GM23248 (cell line): ENCODE measurements around the gene ACP3. TPM values are rescaled to one million over a fixed set of nuclear protein-coding genes. Genes with fewer than 3 reads are reported as not detected.

Experiments
- DNase-seq: peaks from one replicate; pipeline ENCODE4 v3.0.0-alpha.2; 2015
- H2AFZ ChIP-seq: fragments of 200-600 bp; sonication (generic); 2 replicates; pipeline ENCODE4 v1.6.1; 2016; ENCODE audit warnings: antibody characterized with exemption
- H3F3A ChIP-seq: fragments of 200-600 bp; sonication (generic); 2 replicates; pipeline ENCODE4 v1.6.1; 2016; ENCODE audit warnings: mild to moderate bottlenecking, antibody characterized with exemption, mixed run types; ENCODE audit not compliant: insufficient read depth
- H3K27ac ChIP-seq: fragments of 200-600 bp; sonication (generic); 2 replicates; pipeline ENCODE4 v1.5.1; 2016; ENCODE audit warnings: mild to moderate bottlenecking
- H3K27me3 ChIP-seq: fragments of 200-600 bp; sonication (generic); replicated peaks from 2 replicates; pipeline ENCODE4 v1.6.1; 2016; ENCODE audit warnings: mild to moderate bottlenecking; ENCODE audit not compliant: insufficient read depth
- H3K36me3 ChIP-seq: fragments of 200-600 bp; sonication (generic); 2 replicates; pipeline ENCODE4 v1.6.1; 2016; ENCODE audit warnings: low read depth, mild to moderate bottlenecking
- H3K4me1 ChIP-seq: fragments of 200-600 bp; sonication (generic); 2 replicates; pipeline ENCODE4 v1.6.1; 2016; ENCODE audit warnings: mild to moderate bottlenecking; ENCODE audit not compliant: insufficient read depth
- H3K4me2 ChIP-seq: fragments of 200-600 bp; sonication (generic); one replicate; pipeline ENCODE4 v1.6.1; 2016; ENCODE audit warnings: mild to moderate bottlenecking; ENCODE audit not compliant: unreplicated experiment
- H3K4me3 ChIP-seq: fragments of 200-600 bp; sonication (generic); 2 replicates; pipeline ENCODE4 v1.5.1; 2016; ENCODE audit warnings: mild to moderate bottlenecking
- H3K79me2 ChIP-seq: fragments of 200-600 bp; sonication (generic); 2 replicates; pipeline ENCODE4 v1.6.1; 2016; ENCODE audit warnings: mild to moderate bottlenecking; ENCODE audit not compliant: insufficient read depth
- H3K9ac ChIP-seq: fragments of 200-600 bp; sonication (generic); 2 replicates; pipeline ENCODE4 v1.6.1; 2016; ENCODE audit warnings: mild to moderate bottlenecking
- H3K9me2 ChIP-seq: fragments of 200-600 bp; sonication (generic); 2 replicates; pipeline ENCODE4 v1.6.1; 2016; ENCODE audit warnings: mixed run types, mild to moderate bottlenecking, moderate library complexity; ENCODE audit not compliant: insufficient read depth
- H3K9me3 ChIP-seq: fragments of 200-600 bp; sonication (generic); one replicate; pipeline ENCODE4 v1.6.1; 2017; ENCODE audit warnings: low read depth
- H4K20me1 ChIP-seq: fragments of 200-600 bp; sonication (generic); 2 replicates; pipeline ENCODE4 v1.6.0; 2016; ENCODE audit not compliant: insufficient read depth
- EZH2 ChIP-seq: fragments of 200-600 bp; sonication (generic); IDR thresholded peaks from 2 replicates; pipeline ENCODE4 v1.6.1; 2018; ENCODE audit warnings: antibody characterized with exemption, mild to moderate bottlenecking; ENCODE audit not compliant: insufficient read depth, poor library complexity, severe bottlenecking
- EZH2phosphoT487 ChIP-seq: fragments of 200-600 bp; sonication (generic); IDR thresholded peaks from 2 replicates; pipeline ENCODE4 v1.6.1; 2018; ENCODE audit warnings: antibody characterized with exemption, moderate library complexity, mild to moderate bottlenecking, low read depth; ENCODE audit not compliant: insufficient read depth
- WGBS, 2 experiments: methylation state at CpG; one replicate each; pipeline ENCODE4 v1.1.6; 2015 to 2017; ENCODE audit warnings: low lambda C conversion rate in 2 of 2, low coverage in 1 of 2; ENCODE audit errors: missing lambda C conversion rate in 2 of 2; 5-methylcytosine and 5-hydroxymethylcytosine counted together
- in situ Hi-C: fragments of 300-500 bp; cut with MboI; formaldehyde crosslinking; loops from 2 replicates; pipeline ENCODE4 v1.15.0; 2020
- polyA plus RNA-seq: library from polyadenylated mRNA; unstranded; fragments of >200 nt; fragmentation: Nextera tagmentation; extraction: Ambion mirVana; gene quantifications from 2 replicates; pipeline ENCODE4 v1.2.1, GENCODE V29; 2016
- total RNA-seq: library from RNA; depleted of rRNA; stranded (reverse); fragments of >200 nt; shearing (Covaris generic); gene quantifications from 2 replicates; pipeline ENCODE4 v1.2.3, GENCODE V29; 2014

Gene ACP3
- total and polyA plus RNA-seq, 2 experiments from 2014 or later: 1.1 to 1.6 TPM

- Histone ChIP-seq H4K20me1 (no peaks in the 10 kb centered on the region), H3K4me3 (no peak overlapping the region), H3K4me1 (peaks cover 32% of the 10 kb centered on the region), H3K4me2 (no peak overlapping the region), H3K9me3 (no peaks in the 10 kb centered on the region), H3F3A (peaks cover 22% of the 10 kb centered on the region), H3K9me2 (no peaks in the 10 kb centered on the region), H3K9ac (no peak overlapping the region), H3K36me3 (no peaks in the 10 kb centered on the region), H2AFZ (no peak overlapping the region), H3K79me2 (no peaks in the 10 kb centered on the region), H3K27ac (no peak overlapping the region), H3K27me3 (no peaks in the 10 kb centered on the region)
- in situ Hi-C loops: no loop called here
- WGBS, 2 experiments: 87 to 97% methylated on average over 2 of the region's 2 CpGs
- no peak for TF ChIP-seq EZH2
- no peak for TF ChIP-seq EZH2phosphoT487
- DNase-seq: no peak
Measured at GRCh38 chr3:132341746-132342145, 24.5 kb downstream of the ACP3 start.

DNA sequence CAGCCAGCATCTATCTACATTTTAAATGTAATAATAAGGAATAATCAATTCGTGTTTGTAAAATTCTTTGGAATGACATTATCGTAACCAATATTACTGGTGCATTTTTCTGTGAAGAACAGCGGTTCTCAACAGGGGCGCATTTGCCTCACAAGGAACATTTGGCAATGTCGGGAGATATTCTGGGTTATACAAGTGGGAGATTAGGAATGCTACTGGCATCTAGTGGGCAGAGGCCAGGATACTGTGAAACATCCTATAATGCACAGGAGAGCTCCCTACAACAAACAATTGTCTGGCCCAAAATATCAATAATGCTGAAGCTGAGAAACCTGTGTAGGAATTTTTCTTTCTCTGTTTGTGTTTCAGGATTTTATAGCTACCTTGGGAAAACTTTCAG lies 25.0 kb downstream of the ACP3 start:
- Histone ChIP-seq H4K20me1 (no peaks in the 10 kb centered on the region), H3K4me3 (no peak overlapping the region), H3K9me2 (no peaks in the 10 kb centered on the region), H3K9ac (no peak overlapping the region), H3K27me3 (no peaks in the 10 kb centered on the region), H2AFZ (no peak overlapping the region), H3K4me2 (no peak overlapping the region), H3K79me2 (no peaks in the 10 kb centered on the region), H3K27ac (no peak overlapping the region), H3F3A (peaks cover 27% of the 10 kb centered on the region), H3K36me3 (no peaks in the 10 kb centered on the region), H3K4me1 (peaks cover 36% of the 10 kb centered on the region), H3K9me3 (no peaks in the 10 kb centered on the region)
- no peak for DNase-seq
- 94 to 96% methylated on average over 5 of the region's 5 CpGs for WGBS, 2 experiments
- TF ChIP-seq EZH2phosphoT487: no peak
- TF ChIP-seq EZH2: no peak
- in situ Hi-C loops: no loop called here

DNA sequence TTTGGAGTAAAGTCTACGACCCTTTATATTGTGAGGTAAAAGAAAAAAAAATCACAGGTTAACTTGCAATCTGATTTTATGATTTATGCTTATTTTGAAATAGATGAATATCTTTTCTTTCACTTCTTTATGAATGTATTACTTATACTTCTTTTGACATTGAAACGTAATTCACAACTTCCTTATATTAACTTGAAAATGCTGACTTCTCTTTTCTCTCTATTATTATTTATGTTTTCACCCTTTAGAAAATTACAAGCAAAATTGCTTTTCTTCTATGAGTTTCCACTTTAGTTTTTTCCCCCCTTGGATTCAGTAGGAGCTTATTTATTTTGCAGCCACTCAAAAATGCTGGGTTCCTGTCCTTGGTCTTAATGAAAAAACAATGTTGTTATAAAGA lies 25.4 kb downstream of the ACP3 start:
- no peak for TF ChIP-seq EZH2phosphoT487

DNA sequence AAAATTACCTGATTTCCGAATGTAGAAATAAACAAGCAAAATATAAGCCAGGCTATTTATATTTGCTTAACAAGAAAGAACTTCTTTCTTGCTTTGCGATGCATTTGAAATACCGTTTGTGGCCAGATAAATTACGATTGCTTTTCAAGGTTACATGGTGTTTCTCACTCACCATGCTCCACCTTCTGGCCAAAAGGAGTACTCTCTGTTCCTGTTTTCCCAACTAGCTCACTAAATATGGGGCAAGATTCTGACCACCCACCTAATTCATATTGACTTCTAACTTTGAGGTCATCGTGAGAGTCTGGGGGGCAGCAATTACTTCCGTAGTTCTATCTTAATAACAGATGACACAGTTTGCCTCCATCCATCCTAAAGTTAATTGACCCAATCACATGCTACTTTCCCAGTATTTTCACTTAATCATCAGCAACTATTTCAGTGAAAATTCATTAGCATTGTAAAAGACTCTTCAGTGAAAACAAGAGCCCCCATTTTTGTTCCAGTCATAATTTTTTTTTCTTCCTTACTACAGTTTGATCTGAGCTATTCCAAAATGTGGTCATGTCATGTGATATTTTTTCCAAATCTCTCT lies 25.9 kb downstream of the ACP3 start:
- Histone ChIP-seq H2AFZ (peak overlapping the region; percentile 48; the same call in 1 of the 2 replicates), H3F3A (peaks cover 30% of the 10 kb centered on the region), H4K20me1 (no peaks in the 10 kb centered on the region), H3K9me3 (no peaks in the 10 kb centered on the region), H3K4me1 (peaks cover 40% of the 10 kb centered on the region), H3K9ac (peak overlapping the region; percentile 30; the same call in 1 of the 2 replicates), H3K4me3 (no peak overlapping the region), H3K4me2 (peak overlapping the region; percentile 57), H3K27ac (no peak overlapping the region), H3K79me2 (no peaks in the 10 kb centered on the region), H3K36me3 (no peaks in the 10 kb centered on the region), H3K9me2 (no peaks in the 10 kb centered on the region), H3K27me3 (no peaks in the 10 kb centered on the region)
- TF ChIP-seq EZH2 (no peak), EZH2phosphoT487 (no peak)
- DNase-seq: peak; percentile 82
- in situ Hi-C loops: no loop called here
- 2% methylated on average over 6 of the region's 6 CpGs for WGBS, 2 experiments

More for the DNA sequence above, 25.4 kb downstream of the ACP3 start:
- Histone ChIP-seq H3K79me2 (no peaks in the 10 kb centered on the region), H3K9ac (peak overlapping the region; percentile 30; the same call in 1 of the 2 replicates), H3F3A (peaks cover 30% of the 10 kb centered on the region), H3K36me3 (no peaks in the 10 kb centered on the region), H4K20me1 (no peaks in the 10 kb centered on the region), H3K27ac (no peak overlapping the region), H2AFZ (peak overlapping the region; percentile 48; the same call in 1 of the 2 replicates), H3K4me1 (peaks cover 40% of the 10 kb centered on the region), H3K27me3 (no peaks in the 10 kb centered on the region), H3K4me2 (peak overlapping the region; percentile 57), H3K9me2 (no peaks in the 10 kb centered on the region), H3K9me3 (no peaks in the 10 kb centered on the region), H3K4me3 (no peak overlapping the region)
- in situ Hi-C loops: no loop called here
- 92 to 95% methylated on average over 2 of the region's 2 CpGs for WGBS, 2 experiments
- DNase-seq: no peak
